HG03460 (cell line): ENCODE results near the gene ANKMY1.
"Not testable (repeated sequence)": the region's sequence is repeated elsewhere in the genome, so short reads cannot be mapped to it uniquely, and the experiment has no call there.

Experiments used
- ATAC-seq: cut with Tn5 transposase; IDR thresholded peaks from one replicate; pipeline ENCODE4 v1.9.1; 2021; ENCODE audit not compliant: unreplicated experiment

ANKMY1 gene

GRCh38 chr2:240523451-240524281 lies 34.1 kb downstream of the ANKMY1 start:
- no peak for ATAC-seq

- ATAC-seq: no peak
Measured at GRCh38 chr2:240522406-240522805, 35.4 kb downstream of the ANKMY1 start.

- not testable (repeated sequence) for ATAC-seq
Measured at GRCh38 chr2:240521885-240522284, 35.9 kb downstream of the ANKMY1 start.

- ATAC-seq: no peak
Measured at GRCh38 chr2:240520974-240521350, 36.8 kb downstream of the ANKMY1 start.

- ATAC-seq: no peak
Measured at GRCh38 chr2:240520130-240520973, 37.4 kb downstream of the ANKMY1 start.

- no peak for ATAC-seq
Measured at GRCh38 chr2:240519396-240520129, 38.2 kb downstream of the ANKMY1 start.

- no peak for ATAC-seq
Measured at GRCh38 chr2:240518981-240519380, 38.8 kb downstream of the ANKMY1 start.

GRCh38 chr2:240517342-240517741 lies 40.4 kb downstream of the ANKMY1 start:
- ATAC-seq: no peak

GRCh38 chr2:240514631-240515030 lies 43.2 kb downstream of the ANKMY1 start:
- ATAC-seq: peak; percentile 12

- peak; percentile 86 for ATAC-seq
Measured at GRCh38 chr2:240513549-240514287, 44.1 kb downstream of the ANKMY1 start.

- ATAC-seq: no peak
Measured at GRCh38 chr2:240512666-240513535, 44.9 kb downstream of the ANKMY1 start.

GRCh38 chr2:240512109-240512485 lies 45.7 kb downstream of the ANKMY1 start:
- no peak for ATAC-seq

- no peak for ATAC-seq
Measured at GRCh38 chr2:240511351-240512108, 46.3 kb downstream of the ANKMY1 start.

- no peak for ATAC-seq
Measured at GRCh38 chr2:240510513-240511210, 47.1 kb downstream of the ANKMY1 start.

- no peak for ATAC-seq
Measured at GRCh38 chr2:240509667-240510512, 47.9 kb downstream of the ANKMY1 start.

GRCh38 chr2:240508832-240509545 lies 48.8 kb downstream of the ANKMY1 start:
- no peak for ATAC-seq

- no peak for ATAC-seq
Measured at GRCh38 chr2:240507778-240508251, 50.0 kb downstream of the ANKMY1 start.
